ENCODE data around the gene ABCB8.
"Not testable (repeated sequence)": the region's sequence is repeated elsewhere in the genome, so short reads cannot be mapped to it uniquely, and the experiment has no call there.

Gene ABCB8

DNA sequence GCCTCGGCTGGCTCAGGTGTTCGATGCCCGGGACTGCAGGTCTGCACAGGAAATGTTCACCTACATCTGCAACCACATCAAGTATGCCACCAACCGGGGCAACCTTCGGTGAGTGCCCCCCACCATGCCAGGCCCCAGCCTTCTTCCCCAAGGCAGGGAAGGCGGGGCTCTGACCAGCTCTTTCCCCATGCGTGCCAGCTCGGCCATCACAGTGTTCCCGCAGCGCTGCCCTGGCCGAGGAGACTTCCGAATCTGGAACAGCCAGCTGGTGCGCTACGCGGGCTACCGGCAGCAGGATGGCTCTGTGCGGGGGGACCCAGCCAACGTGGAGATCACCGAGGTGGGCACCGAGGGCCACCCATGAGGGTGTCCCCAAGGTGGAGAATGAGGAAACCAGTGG is 29.9 kb upstream of the ABCB8 start:
- DNase-seq (ENCODE audit: low spot score), result no peak

DNA sequence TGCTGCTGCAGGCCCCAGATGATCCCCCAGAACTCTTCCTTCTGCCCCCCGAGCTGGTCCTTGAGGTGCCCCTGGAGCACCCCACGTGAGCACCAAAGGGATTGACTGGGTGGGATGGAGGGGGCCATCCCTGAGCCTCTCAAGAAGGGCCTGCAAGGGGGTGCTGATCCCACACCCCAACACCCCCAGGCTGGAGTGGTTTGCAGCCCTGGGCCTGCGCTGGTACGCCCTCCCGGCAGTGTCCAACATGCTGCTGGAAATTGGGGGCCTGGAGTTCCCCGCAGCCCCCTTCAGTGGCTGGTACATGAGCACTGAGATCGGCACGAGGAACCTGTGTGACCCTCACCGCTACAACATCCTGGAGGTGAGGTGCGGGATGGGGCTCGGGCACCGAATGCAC is 29.2 kb upstream of the ABCB8 start:
- DNase-seq (ENCODE audit: low spot score), result no peak

DNA sequence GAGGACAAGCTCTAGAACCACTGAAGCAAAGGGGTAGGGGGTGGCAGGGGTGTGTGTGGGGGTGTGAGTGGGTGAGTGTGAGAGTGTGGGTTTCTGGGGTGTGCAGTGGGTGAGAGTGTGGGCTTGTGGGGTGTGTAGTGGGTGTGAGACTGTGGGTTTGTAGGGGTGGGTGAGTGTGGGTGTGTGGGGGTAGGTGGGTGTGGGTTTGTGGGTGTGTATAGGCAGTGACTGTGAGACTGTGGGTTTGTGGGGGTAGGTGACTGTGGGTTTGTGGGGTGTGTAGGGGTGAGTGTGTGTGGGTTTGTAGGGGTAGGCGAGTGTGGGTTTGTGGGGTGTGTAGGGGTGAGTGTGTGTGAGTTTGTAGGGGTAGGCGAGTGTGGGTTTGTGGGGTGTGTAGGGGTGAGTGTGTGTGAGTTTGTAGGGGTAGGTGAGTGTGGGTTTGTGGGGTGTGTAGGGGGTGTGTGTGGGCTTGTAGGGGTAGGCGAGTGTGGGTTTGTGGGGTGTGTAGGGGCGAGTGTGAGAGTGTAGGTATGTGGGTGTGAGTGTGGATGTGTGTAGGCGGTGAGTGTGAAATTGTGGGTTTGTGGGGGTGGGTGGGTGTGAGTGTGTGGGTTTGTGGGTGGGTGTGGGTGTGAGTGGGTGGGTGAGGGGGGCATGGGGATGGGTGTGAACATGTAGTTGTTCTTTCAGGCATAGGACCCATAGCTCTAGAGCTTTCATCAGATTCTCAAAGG is 28.6 kb upstream of the ABCB8 start:
- no peak for DNase-seq (ENCODE audit: low spot score)

DNA sequence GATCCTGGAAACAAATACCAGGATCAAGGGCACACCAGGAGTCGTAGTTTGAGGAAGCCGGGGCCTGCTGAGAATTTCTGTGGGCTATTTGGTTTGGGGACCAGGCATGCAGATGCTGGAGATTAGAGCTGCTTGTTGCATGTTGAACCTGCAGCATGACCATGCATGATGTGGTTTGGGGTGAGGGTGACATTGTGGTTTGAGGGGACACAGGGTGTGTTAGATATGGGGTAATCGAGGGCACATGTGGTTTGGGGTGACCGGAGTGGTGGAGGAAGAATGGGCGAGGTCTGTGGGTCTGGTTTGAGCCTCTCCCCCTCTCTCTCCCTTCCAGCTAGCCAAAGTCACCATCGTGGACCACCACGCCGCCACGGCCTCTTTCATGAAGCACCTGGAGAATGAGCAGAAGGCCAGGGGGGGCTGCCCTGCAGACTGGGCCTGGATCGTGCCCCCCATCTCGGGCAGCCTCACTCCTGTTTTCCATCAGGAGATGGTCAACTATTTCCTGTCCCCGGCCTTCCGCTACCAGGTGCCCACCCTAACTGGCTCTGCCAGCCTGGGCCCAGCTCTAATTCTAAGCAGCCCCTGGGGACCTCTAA is 27.3 kb upstream of the ABCB8 start:
- DNase-seq (ENCODE audit: low spot score), result no peak

GRCh38 chr7:151001546-151001945 is 26.7 kb upstream of the ABCB8 start:
- no peak for DNase-seq (ENCODE audit: low spot score)

DNA sequence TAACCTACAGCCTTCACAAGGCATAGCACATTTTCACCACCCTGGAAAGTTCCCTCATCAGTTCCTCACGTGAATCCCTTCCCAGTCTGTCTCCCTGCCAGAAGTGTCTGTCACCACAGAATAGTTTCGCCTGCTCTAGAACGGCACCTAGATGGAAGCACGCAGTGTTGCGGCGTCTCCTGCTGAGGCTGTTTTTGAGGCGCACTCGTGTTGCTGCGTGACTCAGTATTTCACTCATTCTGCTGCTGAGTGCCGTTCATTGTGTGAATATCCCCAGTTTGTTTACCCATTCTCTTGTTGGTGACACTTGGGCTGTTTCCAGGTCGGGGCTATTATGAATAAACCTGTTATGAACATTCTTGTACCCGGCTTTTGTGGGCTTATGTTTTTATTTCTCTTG is 24.7 kb upstream of the ABCB8 start:
- no peak for DNase-seq (ENCODE audit: low spot score)

DNA sequence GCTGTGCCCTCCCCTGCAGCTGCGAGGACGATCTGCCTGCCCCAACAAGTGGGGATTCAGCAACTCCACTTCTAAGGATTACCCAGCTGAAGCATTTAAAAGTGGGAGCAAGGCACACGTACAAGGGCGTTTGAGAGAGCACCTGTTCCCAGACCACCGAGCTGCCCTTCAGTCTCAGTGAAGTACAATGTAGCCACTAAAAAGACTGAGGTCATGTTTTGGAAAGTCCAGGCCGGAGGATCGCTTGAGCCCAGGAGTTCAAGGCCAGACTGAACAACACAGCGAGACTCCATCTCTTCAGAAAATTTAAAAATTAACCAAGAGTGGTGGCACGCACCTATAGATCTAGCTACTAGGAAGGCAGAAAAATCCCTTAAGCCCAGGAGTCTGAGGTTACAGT is 22.7 kb upstream of the ABCB8 start:
- DNase-seq (ENCODE audit: low spot score), result no peak

GRCh38 chr7:151006590-151007300 is 21.5 kb upstream of the ABCB8 start:
- no peak for DNase-seq (ENCODE audit: low spot score)

- DNase-seq (ENCODE audit: low spot score), result no peak
Measured at GRCh38 chr7:151007469-151007898, 20.8 kb upstream of the ABCB8 start.

DNA sequence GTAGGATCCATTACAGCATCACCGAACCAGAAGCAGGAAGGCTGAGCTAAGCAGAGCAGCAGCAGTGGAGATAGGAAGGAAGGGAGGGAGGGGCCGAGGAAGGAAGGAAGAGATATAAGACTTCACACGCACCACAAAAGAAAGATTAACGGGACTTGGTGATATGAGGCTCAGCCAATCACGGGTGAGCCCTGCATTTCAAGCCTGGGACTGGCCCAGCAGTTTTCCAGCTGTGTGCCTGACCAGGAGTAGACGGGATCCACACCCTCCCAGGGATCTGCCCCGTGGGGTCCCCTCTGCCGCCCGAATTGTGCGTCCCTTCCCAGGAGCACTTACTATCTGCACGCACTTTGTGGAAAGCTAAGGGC is 20.1 kb upstream of the ABCB8 start:
- DNase-seq (ENCODE audit: low spot score), result peak; percentile 48

DNA sequence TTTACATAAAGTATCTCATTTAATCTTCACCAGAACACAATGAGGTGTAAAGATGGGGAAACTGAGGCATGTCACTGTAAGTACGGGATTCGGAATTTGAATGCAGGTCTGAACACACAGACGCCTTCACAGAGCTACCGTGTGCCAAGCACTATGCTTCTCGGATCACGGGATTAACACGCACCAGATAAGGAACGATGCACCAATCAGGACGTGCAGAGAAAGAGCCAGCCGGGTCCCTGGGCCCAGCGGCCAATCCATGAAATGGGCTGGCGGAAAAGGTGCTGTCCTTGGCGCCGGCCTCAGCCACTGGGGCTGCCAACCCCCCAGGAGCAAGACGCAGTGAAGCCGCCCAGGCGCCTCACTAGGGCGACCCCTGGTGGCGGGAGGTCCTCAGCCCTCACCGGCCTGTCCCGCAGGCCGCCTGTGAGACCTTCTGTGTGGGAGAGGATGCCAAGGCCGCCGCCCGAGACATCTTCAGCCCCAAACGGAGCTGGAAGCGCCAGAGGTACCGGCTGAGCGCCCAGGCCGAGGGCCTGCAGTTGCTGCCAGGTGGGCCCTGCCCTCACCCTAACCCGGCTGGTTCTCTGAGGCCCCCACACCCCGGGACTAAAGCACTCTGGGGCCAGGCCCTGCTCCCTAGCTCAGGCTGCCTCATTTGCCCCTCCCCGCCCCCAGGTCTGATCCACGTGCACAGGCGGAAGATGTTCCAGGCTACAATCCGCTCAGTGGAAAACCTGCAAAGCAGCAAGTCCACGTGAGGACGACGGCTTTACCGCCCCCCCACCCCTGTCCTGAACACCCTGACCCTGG is 19.5 kb upstream of the ABCB8 start:
- peak; percentile 89 for DNase-seq (ENCODE audit: low spot score)

DNA sequence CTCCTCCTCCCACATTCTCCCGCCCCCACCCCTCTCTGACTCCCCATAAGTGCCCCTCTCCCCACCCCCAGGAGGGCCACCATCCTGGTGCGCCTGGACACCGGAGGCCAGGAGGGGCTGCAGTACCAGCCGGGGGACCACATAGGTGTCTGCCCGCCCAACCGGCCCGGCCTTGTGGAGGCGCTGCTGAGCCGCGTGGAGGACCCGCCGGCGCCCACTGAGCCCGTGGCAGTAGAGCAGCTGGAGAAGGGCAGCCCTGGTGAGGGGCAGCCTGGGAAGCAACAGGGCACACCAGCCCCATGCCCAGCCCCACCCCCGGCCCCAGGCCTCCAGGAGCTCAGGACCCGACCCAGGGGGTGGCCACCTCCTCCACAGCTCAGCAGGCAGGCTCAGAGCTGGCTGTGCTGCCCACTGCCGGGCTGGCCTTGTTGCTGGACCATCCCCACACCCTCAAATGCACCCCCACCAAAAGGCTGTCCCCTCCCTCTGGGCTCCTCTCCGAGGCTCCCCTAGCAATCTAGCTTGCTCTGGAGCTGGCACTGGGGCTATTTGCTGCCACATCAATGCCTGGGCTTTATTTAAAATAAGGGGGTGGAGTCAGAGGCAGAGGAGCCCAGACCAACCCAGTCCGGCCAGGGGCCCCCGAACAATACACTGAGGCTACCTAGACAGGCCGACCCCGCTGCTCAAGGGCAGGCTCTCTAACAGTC is 18.8 kb upstream of the ABCB8 start:
- no peak for DNase-seq (ENCODE audit: low spot score)

DNA sequence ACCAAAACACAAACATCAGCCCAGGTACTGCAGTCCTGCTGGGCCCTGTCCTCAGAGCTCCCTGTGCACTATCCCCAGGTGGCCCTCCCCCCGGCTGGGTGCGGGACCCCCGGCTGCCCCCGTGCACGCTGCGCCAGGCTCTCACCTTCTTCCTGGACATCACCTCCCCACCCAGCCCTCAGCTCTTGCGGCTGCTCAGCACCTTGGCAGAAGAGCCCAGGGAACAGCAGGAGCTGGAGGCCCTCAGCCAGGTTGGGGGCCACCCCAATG is 18.3 kb upstream of the ABCB8 start:
- DNase-seq (ENCODE audit: low spot score), result no peak

- DNase-seq (ENCODE audit: low spot score), result peak; percentile 41
Measured at GRCh38 chr7:151010307-151011096, 17.7 kb upstream of the ABCB8 start.

- no peak for DNase-seq (ENCODE audit: low spot score)
Measured at GRCh38 chr7:151011097-151011409, 17.2 kb upstream of the ABCB8 start.

DNA sequence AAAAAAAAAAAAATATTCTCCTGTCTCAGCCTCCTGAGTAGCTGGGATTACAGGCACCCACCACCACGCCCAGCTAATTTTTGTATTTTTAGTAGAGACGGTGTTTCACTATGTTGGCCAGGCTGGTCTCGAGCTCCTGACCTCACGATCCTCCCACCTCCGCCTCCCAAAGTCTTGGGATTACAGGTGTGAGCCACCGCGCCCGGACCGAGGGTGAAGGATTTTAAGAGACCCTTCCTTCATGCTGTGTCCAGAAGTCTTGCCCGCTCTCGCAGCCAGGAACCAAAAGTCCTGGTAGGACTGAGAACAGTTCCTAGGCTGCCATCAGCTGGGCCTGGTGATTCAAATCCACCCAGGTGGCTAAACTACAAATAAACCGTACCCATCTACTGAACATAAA is 16.6 kb upstream of the ABCB8 start:
- DNase-seq (ENCODE audit: low spot score), result not testable (repeated sequence)

DNA sequence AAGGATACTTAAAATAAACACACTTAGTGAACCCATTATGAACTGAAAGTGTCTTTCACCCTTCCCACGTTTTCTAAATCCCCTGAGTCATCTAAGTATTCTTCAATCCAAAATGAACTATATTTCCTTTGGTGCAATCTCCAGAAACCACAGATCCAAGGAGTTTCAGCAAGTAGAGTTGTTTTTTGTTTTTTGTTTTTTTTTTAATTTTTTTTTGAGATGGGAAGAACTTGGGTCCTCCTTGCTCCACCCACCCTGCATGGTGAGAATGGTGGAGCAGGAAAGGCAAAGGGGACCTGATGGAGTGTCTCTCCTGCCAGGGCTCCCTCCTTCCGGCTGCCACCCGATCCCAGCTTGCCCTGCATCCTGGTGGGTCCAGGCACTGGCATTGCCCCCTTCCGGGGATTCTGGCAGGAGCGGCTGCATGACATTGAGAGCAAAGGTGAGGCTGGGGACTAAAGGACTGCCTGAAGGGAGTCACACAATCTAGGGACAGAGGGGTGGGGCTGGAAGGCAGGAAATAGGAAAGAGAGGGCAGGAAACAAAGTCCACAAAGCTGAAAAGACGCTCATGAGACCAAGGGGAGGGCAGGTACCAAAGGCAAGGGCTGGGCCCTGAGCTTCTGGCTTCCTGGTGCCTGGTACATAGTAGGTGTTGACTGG is 16.1 kb upstream of the ABCB8 start:
- no peak for DNase-seq (ENCODE audit: low spot score)

GRCh38 chr7:151012911-151013347 is 15.3 kb upstream of the ABCB8 start:
- DNase-seq (ENCODE audit: low spot score), result peak; percentile 19

GRCh38 chr7:151013356-151013732 is 14.9 kb upstream of the ABCB8 start:
- no peak for DNase-seq (ENCODE audit: low spot score)

DNA sequence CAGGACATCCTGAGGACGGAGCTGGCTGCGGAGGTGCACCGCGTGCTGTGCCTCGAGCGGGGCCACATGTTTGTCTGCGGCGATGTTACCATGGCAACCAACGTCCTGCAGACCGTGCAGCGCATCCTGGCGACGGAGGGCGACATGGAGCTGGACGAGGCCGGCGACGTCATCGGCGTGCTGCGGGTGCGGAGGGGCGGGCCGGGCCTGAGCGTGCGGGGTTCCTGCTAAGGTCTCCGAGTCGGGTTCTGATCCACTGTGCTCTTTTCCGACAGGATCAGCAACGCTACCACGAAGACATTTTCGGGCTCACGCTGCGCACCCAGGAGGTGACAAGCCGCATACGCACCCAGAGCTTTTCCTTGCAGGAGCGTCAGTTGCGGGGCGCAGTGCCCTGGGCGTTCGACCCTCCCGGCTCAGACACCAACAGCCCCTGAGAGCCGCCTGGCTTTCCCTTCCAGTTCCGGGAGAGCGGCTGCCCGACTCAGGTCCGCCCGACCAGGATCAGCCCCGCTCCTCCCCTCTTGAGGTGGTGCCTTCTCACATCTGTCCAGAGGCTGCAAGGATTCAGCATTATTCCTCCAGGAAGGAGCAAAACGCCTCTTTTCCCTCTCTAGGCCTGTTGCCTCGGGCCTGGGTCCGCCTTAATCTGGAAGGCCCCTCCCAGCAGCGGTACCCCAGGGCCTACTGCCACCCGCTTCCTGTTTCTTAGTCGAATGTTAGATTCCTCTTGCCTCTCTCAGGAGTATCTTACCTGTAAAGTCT is 14.3 kb upstream of the ABCB8 start:
- peak; percentile 93 for DNase-seq (ENCODE audit: low spot score)

Measured in CD4-positive, alpha-beta T cell treated with Interleukin-15 for 4 hours (primary cell).